Measurements from ENCODE around the gene NOC4L. TPM values are rescaled to one million over a fixed set of nuclear protein-coding genes. Genes with fewer than 3 reads are reported as not detected.
A peak's percentile ranks its signal among the peaks of the same experiment; 100 is the strongest.

The NOC4L gene
- total RNA-seq, 1 experiment from 2014 or later = 10.4 TPM

DNA sequence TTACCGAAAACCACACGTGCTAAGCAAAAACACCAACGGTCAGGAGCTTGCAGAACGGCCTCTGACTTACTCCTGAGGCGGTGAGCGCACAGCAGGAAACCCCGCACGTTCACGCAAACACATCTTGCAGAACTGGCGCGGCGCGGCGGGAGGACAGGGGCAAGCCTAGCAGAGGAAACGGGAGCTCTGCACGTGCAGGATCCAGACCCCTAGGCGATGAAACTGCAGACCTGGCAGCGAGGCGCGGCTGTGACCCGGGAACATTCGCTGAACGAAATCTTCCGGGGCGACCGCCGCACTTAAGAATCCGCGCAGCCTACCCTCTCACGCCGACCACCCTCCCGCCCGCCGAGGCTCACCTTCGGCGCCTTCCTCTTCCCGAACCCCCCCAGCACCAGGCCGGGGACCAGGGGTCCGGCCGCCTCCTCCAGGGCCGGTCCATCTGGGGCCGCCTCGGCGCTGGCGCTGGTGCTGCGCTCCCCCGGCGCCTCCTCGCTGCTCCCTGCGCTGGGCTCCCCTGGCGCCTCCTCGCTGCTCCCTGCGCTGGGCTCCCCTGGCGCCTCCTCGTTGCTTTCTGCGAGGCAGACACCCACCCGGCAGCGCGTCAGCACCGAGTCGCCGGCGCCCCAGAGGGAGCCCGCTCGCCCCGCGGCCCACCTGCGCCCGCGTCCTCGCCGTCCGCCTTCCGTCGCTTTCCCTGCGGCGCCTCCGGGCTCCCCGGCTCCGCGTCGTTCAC is 753 bp upstream of the NOC4L start:
- Histone ChIP-seq H3K79me2 (ENCODE audit: low read length) (peaks cover 65% of the 10 kb centered on the region), H3K27ac (ENCODE audit: low read length) (peak overlapping the region; percentile 11; the same call in 1 of the 2 replicates), H2AFZ (ENCODE audit: low read length) (no peak overlapping the region), H3K9me2 (replicated peaks; ENCODE audit: insufficient read depth, low read length) (no peaks in the 10 kb centered on the region), H3K4me3 (ENCODE audit: low read length) (peak overlapping the region; percentile 84), H3K9me3 (ENCODE audit: low read length) (no peaks in the 10 kb centered on the region), H4K20me1 (ENCODE audit: insufficient read depth, low read depth, low read length) (peaks cover 30% of the 10 kb centered on the region), H3K4me2 (ENCODE audit: low read depth, low read length, poor library complexity, severe bottlenecking) (peak overlapping the region; percentile 93), H3K4me1 (ENCODE audit: low read length) (peaks cover 20% of the 10 kb centered on the region), H3K27me3 (ENCODE audit: low read length) (no peaks in the 10 kb centered on the region), H3K36me3 (ENCODE audit: insufficient read depth, low read length) (peaks cover 18% of the 10 kb centered on the region; the same call in 1 of the 2 replicates), H3K9ac (ENCODE audit: low read length) (peak overlapping the region; percentile 92)
- peak; percentile 66 for DNase-seq

DNA sequence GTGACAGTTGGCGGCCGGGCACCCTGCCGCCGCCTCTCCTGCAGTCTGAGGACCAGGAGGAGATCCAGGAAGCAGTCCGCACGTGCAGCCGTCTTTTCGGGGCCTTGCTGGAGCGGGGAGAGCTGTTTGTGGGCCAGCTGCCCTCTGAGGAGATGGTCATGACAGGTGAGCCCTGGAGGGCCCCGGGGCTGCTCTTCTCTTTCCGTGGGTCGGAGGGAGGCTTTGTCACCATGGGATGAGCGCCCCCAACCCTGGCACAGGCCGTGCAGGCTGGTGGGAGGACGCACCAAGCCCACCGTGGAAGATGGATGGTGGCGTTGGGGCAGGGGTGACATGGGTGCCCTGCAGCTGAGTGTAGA is 532 bp downstream of the NOC4L start:
- Histone ChIP-seq H3K27ac (ENCODE audit: low read length) (no peak overlapping the region), H2AFZ (ENCODE audit: low read length) (no peak overlapping the region), H4K20me1 (ENCODE audit: insufficient read depth, low read depth, low read length) (peaks cover 30% of the 10 kb centered on the region), H3K4me3 (ENCODE audit: low read length) (peak overlapping the region; percentile 84), H3K36me3 (ENCODE audit: insufficient read depth, low read length) (peaks cover 14% of the 10 kb centered on the region; the same call in 1 of the 2 replicates), H3K4me2 (ENCODE audit: low read depth, low read length, poor library complexity, severe bottlenecking) (peak overlapping the region; percentile 90), H3K4me1 (ENCODE audit: low read length) (peaks cover 20% of the 10 kb centered on the region), H3K79me2 (ENCODE audit: low read length) (peaks cover 65% of the 10 kb centered on the region), H3K27me3 (ENCODE audit: low read length) (no peaks in the 10 kb centered on the region), H3K9me2 (replicated peaks; ENCODE audit: insufficient read depth, low read length) (no peaks in the 10 kb centered on the region), H3K9ac (ENCODE audit: low read length) (peak overlapping the region; percentile 92), H3K9me3 (ENCODE audit: low read length) (no peaks in the 10 kb centered on the region)
- no peak for DNase-seq

DNA sequence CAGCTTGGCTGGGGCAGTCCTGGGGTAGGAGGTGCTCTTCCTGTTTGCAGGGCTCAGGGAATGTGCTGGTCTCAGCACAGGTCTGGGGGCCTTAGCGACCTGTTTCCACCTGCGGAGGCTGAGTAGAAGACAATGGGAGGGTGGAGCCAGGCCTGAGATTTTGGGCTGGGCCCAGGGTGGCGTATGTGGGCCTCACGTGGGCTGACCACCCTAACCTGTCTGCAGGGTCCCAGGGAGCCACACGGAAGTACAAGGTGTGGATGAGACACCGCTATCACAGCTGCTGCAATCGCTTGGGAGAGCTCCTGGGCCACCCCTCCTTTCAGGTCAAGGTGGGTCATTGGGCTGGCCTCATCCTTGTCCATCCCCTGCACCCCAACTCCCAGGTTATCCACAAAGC is 1.1 kb downstream of the NOC4L start:
- Histone ChIP-seq H3K4me1 (ENCODE audit: low read length) (peaks cover 20% of the 10 kb centered on the region), H2AFZ (ENCODE audit: low read length) (no peak overlapping the region), H4K20me1 (ENCODE audit: insufficient read depth, low read depth, low read length) (peaks cover 30% of the 10 kb centered on the region), H3K9me2 (replicated peaks; ENCODE audit: insufficient read depth, low read length) (no peaks in the 10 kb centered on the region), H3K9ac (ENCODE audit: low read length) (peak overlapping the region; percentile 92), H3K27me3 (ENCODE audit: low read length) (no peaks in the 10 kb centered on the region), H3K4me2 (ENCODE audit: low read depth, low read length, poor library complexity, severe bottlenecking) (peak overlapping the region; percentile 90), H3K79me2 (ENCODE audit: low read length) (peaks cover 65% of the 10 kb centered on the region), H3K36me3 (ENCODE audit: insufficient read depth, low read length) (peaks cover 14% of the 10 kb centered on the region; the same call in 1 of the 2 replicates), H3K27ac (ENCODE audit: low read length) (no peak overlapping the region), H3K4me3 (ENCODE audit: low read length) (peak overlapping the region; percentile 84), H3K9me3 (ENCODE audit: low read length) (no peaks in the 10 kb centered on the region)
- no peak for DNase-seq

DNA sequence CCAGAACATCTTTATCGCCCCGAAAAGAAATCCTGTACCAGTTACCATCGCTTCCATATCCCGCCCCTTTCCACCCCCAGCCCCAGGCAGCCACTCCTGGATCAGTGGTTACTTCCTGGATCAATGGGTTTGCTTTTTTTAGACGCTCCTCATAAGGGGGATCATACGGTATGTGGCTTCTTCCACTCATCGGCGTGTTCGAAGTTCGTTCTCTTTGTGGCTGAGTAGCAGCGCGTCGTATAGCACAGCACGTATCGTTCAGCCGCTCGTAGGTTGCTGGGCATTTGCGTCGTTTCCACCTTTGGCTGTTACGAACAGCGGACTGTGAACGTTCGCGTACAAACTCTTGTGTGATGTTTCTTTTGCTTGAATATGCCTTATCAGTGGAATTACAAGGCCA is 1.8 kb downstream of the NOC4L start:
- peaks cover 20% of the 10 kb centered on the region for H3K4me1 ChIP-seq (ENCODE audit: low read length)
- no peak overlapping the region for H2AFZ ChIP-seq (ENCODE audit: low read length)
- no peaks in the 10 kb centered on the region for H3K9me3 ChIP-seq (ENCODE audit: low read length)
- no peaks in the 10 kb centered on the region for H3K9me2 ChIP-seq (replicated peaks; ENCODE audit: insufficient read depth, low read length)
- peaks cover 30% of the 10 kb centered on the region for H4K20me1 ChIP-seq (ENCODE audit: insufficient read depth, low read depth, low read length)
- H3K4me2 ChIP-seq (ENCODE audit: low read depth, low read length, poor library complexity, severe bottlenecking) = no peak overlapping the region
- H3K27me3 ChIP-seq (ENCODE audit: low read length) = no peaks in the 10 kb centered on the region
- DNase-seq = no peak
- no peak overlapping the region for H3K4me3 ChIP-seq (ENCODE audit: low read length)
- no peak overlapping the region for H3K9ac ChIP-seq (ENCODE audit: low read length)
- no peak overlapping the region for H3K27ac ChIP-seq (ENCODE audit: low read length)
- H3K79me2 ChIP-seq (ENCODE audit: low read length) = peaks cover 61% of the 10 kb centered on the region
- H3K36me3 ChIP-seq (ENCODE audit: insufficient read depth, low read length) = peaks cover 14% of the 10 kb centered on the region; the same call in 1 of the 2 replicates

DNA sequence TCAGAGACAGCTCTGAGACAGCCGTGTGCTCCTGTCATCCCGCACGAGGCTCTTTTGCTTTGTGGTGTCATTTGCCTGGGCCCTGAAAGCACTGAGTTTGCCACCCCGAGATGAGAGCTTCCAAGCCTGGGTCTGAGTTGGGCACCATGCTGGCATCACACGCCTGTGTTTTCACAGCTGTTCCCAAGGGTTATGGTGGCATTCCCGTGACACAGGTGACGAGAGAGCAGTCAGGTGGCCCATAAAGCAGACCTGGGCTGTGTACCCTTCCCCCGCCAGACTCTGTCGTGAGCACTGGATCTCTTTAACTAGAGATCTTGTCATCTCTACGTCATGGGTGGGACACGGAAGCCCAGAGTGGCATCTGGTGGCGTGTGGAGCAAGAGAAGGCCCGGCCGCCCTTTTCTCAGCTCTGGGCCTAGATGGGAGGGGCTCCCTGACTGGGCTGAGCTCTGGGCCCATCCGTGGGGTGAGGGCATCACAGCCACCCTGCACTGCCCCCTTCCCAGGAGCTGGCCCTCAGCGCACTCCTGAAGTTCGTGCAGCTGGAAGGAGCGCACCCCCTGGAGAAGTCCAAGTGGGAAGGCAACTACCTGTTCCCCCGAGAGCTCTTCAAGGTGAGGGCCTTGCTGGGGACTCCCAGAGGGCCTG is 2.6 kb downstream of the NOC4L start:
- Histone ChIP-seq H3K4me3 (ENCODE audit: low read length) (no peak overlapping the region), H3K9ac (ENCODE audit: low read length) (no peak overlapping the region), H3K9me3 (ENCODE audit: low read length) (no peaks in the 10 kb centered on the region), H3K9me2 (replicated peaks; ENCODE audit: insufficient read depth, low read length) (no peaks in the 10 kb centered on the region), H3K27ac (ENCODE audit: low read length) (no peak overlapping the region), H3K4me1 (ENCODE audit: low read length) (peaks cover 20% of the 10 kb centered on the region), H4K20me1 (ENCODE audit: insufficient read depth, low read depth, low read length) (peaks cover 28% of the 10 kb centered on the region), H3K79me2 (ENCODE audit: low read length) (peaks cover 54% of the 10 kb centered on the region), H3K36me3 (ENCODE audit: insufficient read depth, low read length) (peaks cover 14% of the 10 kb centered on the region; the same call in 1 of the 2 replicates), H2AFZ (ENCODE audit: low read length) (no peak overlapping the region), H3K4me2 (ENCODE audit: low read depth, low read length, poor library complexity, severe bottlenecking) (no peak overlapping the region), H3K27me3 (ENCODE audit: low read length) (no peaks in the 10 kb centered on the region)
- DNase-seq = no peak

DNA sequence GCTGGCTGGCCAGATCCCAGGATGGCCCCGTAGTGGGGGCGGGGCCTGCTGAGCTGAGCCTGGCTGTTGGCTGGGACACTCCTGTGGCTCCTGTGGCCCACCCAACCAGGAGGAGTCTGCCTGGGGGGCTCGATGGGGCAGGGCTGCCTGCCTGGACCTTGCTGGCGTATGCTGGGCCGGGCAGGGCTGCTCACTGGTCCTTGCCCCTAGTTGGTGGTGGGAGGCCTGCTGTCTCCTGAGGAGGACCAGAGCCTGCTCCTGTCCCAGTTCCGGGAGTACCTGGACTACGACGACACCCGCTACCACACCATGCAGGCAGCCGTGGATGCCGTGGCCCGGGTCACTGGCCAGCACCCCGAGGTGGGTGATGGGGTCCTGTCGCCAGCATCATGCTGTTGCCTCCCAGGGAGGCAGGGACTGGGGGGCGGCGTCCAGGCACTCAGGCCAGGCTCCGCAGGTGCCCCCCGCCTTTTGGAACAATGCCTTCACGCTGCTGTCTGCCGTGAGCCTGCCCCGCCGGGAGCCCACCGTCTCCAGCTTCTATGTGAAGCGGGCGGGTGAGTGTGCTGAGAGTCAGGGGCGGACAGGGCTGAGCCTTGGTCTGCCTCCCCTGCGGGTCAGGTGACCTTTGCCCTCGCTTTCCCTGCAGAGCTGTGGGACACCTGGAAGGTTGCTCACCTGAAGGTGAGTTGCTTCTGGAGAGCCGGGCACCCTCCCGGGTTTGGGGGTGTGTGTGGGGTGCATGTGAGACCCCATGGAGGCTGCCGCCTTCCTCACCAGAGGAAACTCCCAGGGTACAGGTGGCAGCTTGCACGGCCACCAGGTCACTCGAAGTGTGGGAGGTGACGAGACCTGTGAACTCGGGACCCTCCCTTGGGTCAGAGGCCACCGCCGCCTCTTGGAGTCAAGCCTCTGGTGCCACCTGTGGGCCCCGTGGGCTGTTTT is 3.4 kb downstream of the NOC4L start:
- Histone ChIP-seq H4K20me1 (ENCODE audit: insufficient read depth, low read depth, low read length) (peaks cover 20% of the 10 kb centered on the region), H3K4me1 (ENCODE audit: low read length) (peaks cover 14% of the 10 kb centered on the region), H3K27me3 (ENCODE audit: low read length) (no peaks in the 10 kb centered on the region), H3K27ac (ENCODE audit: low read length) (no peak overlapping the region), H2AFZ (ENCODE audit: low read length) (no peak overlapping the region), H3K36me3 (ENCODE audit: insufficient read depth, low read length) (peaks cover 14% of the 10 kb centered on the region; the same call in 1 of the 2 replicates), H3K4me2 (ENCODE audit: low read depth, low read length, poor library complexity, severe bottlenecking) (no peak overlapping the region), H3K9ac (ENCODE audit: low read length) (no peak overlapping the region), H3K79me2 (ENCODE audit: low read length) (peaks cover 46% of the 10 kb centered on the region), H3K4me3 (ENCODE audit: low read length) (no peak overlapping the region), H3K9me2 (replicated peaks; ENCODE audit: insufficient read depth, low read length) (no peaks in the 10 kb centered on the region), H3K9me3 (ENCODE audit: low read length) (no peaks in the 10 kb centered on the region)
- no peak for DNase-seq

DNA sequence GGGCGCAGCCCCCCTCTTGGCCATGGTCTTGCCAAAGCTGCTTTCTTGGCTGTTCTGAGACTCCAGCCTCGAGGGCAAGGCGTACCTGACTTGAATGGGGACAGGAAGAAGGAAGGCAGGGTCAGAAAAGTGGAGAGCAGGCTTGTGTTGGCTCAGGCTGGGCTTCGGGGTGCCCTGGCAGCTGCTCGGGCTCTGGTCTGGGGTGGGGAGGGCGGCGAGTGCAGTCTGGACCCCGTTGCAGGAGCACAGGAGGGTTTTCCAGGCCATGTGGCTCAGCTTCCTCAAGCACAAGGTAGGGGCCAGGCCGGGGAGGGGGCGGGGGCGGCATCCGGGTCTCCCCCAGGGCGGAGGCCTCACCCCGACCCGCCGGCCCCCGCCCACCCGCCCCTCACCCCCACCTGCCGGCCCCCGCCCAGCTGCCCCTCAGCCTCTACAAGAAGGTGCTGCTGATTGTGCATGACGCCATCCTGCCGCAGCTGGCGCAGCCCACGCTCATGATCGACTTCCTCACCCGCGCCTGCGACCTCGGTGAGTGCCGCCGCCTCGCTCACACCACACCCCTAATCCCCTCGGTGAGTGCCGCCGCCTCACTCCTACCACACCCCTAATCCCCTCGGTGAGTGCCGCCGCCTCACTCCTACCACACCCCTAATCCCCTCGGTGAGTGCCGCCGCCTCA is 4.2 kb downstream of the NOC4L start:
- H3K4me2 ChIP-seq (ENCODE audit: low read depth, low read length, poor library complexity, severe bottlenecking) = no peak overlapping the region
- no peak overlapping the region for H3K27ac ChIP-seq (ENCODE audit: low read length)
- H3K9me3 ChIP-seq (ENCODE audit: low read length) = no peaks in the 10 kb centered on the region
- no peak overlapping the region for H2AFZ ChIP-seq (ENCODE audit: low read length)
- peaks cover 38% of the 10 kb centered on the region for H3K79me2 ChIP-seq (ENCODE audit: low read length)
- H3K36me3 ChIP-seq (ENCODE audit: insufficient read depth, low read length) = peaks cover 14% of the 10 kb centered on the region; the same call in 1 of the 2 replicates
- peaks cover 9% of the 10 kb centered on the region for H3K4me1 ChIP-seq (ENCODE audit: low read length)
- no peaks in the 10 kb centered on the region for H3K9me2 ChIP-seq (replicated peaks; ENCODE audit: insufficient read depth, low read length)
- H3K27me3 ChIP-seq (ENCODE audit: low read length) = no peaks in the 10 kb centered on the region
- H3K4me3 ChIP-seq (ENCODE audit: low read length) = no peak overlapping the region
- no peak overlapping the region for H3K9ac ChIP-seq (ENCODE audit: low read length)
- H4K20me1 ChIP-seq (ENCODE audit: insufficient read depth, low read depth, low read length) = peaks cover 11% of the 10 kb centered on the region; the same call in 1 of the 2 replicates
- DNase-seq = no peak
